Parathyroid adenoma (tissue), 2 donors: ENCODE results near the gene KCNQ1.

ENCODE experiments used
- H2AFZ ChIP-seq: fragments of 300-600 bp; sonication (generic); one replicate; pipeline ENCODE4 v1.7.0; 2017; ENCODE audit warnings: antibody characterized with exemption, mild to moderate bottlenecking
- H3K27ac ChIP-seq: fragments of 300-600 bp; sonication (generic); one replicate; pipeline ENCODE4 v1.7.0; 2017
- H3K27me3 ChIP-seq: fragments of 300-600 bp; sonication (generic); one replicate; pipeline ENCODE4 v1.7.0; 2017; ENCODE audit warnings: low read length; ENCODE audit not compliant: control insufficient read depth, insufficient read depth
- H3K36me3 ChIP-seq: fragments of 300-600 bp; sonication (generic); one replicate; pipeline ENCODE4 v1.7.0; 2017; ENCODE audit warnings: low read length; ENCODE audit not compliant: control insufficient read depth, insufficient read depth
- H3K4me1 ChIP-seq: fragments of 300-600 bp; sonication (generic); one replicate; pipeline ENCODE4 v1.7.0; 2017; ENCODE audit warnings: control low read depth
- H3K4me2 ChIP-seq: fragments of 300-600 bp; sonication (generic); one replicate; pipeline ENCODE4 v1.7.0; 2017; ENCODE audit warnings: low read length
- H3K4me3 ChIP-seq: fragments of 300-600 bp; sonication (generic); one replicate; pipeline ENCODE4 v1.7.0; 2017; ENCODE audit warnings: low read depth, low read length
- H3K79me2 ChIP-seq: fragments of 300-600 bp; sonication (generic); one replicate; pipeline ENCODE4 v1.7.0; 2017; ENCODE audit warnings: control low read depth
- H3K9ac ChIP-seq: fragments of 300-600 bp; sonication (generic); one replicate; pipeline ENCODE4 v1.7.0; 2017; ENCODE audit warnings: mild to moderate bottlenecking
- H3K9me3 ChIP-seq: fragments of 300-600 bp; sonication (generic); one replicate; pipeline ENCODE4 v1.7.0; 2017; ENCODE audit warnings: low read length; ENCODE audit not compliant: control insufficient read depth
- TF ChIP-seq, protein P1 (sequence below): fragments of 300-600 bp; sonication (generic); IDR thresholded peaks from one replicate; pipeline ENCODE4 v1.7.0; 2017; ENCODE audit warnings: antibody characterized with exemption, mild to moderate bottlenecking
- donor health status: primary hyperparathyroidism.

Gene KCNQ1

DNA sequence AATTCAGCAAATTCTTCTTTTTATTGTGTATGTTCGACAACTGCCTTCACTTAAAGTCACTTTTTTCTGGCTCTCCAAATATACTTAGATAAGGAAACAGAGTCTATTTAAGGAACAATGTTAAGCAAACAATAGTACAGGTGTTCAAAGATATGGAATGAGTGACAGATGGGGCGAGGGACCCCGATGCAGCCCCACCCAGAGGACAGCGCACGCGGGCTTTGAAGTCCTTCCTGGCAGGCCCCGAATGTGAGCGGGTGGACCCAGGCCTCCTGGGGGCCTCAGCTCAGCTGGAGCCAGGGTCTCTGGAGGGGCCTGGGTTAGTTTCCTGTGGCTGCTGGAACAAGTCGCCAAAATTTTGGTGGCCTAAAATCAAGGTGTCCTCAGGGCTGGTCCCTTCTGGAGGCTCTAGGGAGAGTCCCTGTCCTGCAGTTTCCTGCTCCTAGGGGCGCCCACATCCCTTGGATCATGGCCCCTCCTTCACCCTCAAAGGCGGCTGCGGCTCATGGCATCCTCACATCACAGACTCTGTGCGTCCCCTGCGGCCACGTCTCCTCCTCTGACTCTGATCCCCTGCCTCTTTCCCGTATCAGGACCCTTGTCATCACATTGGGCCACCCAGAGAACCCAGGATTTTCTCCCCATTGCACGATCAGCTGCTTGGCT, 295.6 kb downstream of the KCNQ1 start:
- no peaks in the 10 kb centered on the region for H3K27me3 ChIP-seq
- H3K4me2 ChIP-seq: no peak overlapping the region
- H3K9ac ChIP-seq: no peak overlapping the region
- H3K9me3 ChIP-seq: no peaks in the 10 kb centered on the region
- no peaks in the 10 kb centered on the region for H3K79me2 ChIP-seq
- TF ChIP-seq, protein P1, sequence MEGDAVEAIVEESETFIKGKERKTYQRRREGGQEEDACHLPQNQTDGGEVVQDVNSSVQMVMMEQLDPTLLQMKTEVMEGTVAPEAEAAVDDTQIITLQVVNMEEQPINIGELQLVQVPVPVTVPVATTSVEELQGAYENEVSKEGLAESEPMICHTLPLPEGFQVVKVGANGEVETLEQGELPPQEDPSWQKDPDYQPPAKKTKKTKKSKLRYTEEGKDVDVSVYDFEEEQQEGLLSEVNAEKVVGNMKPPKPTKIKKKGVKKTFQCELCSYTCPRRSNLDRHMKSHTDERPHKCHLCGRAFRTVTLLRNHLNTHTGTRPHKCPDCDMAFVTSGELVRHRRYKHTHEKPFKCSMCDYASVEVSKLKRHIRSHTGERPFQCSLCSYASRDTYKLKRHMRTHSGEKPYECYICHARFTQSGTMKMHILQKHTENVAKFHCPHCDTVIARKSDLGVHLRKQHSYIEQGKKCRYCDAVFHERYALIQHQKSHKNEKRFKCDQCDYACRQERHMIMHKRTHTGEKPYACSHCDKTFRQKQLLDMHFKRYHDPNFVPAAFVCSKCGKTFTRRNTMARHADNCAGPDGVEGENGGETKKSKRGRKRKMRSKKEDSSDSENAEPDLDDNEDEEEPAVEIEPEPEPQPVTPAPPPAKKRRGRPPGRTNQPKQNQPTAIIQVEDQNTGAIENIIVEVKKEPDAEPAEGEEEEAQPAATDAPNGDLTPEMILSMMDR: no peak
- H3K4me1 ChIP-seq: no peaks in the 10 kb centered on the region
- H3K4me3 ChIP-seq: no peak overlapping the region
- H3K36me3 ChIP-seq: no peaks in the 10 kb centered on the region
- no peak overlapping the region for H3K27ac ChIP-seq
- no peak overlapping the region for H2AFZ ChIP-seq

GRCh38 chr11:2741006-2741376, 296.2 kb downstream of the KCNQ1 start:
- Histone ChIP-seq H3K4me3 (no peak overlapping the region), H3K9ac (no peak overlapping the region), H3K4me1 (no peaks in the 10 kb centered on the region), H3K36me3 (no peaks in the 10 kb centered on the region), H2AFZ (no peak overlapping the region), H3K27ac (no peak overlapping the region), H3K79me2 (no peaks in the 10 kb centered on the region), H3K27me3 (no peaks in the 10 kb centered on the region), H3K9me3 (no peaks in the 10 kb centered on the region), H3K4me2 (no peak overlapping the region)
- TF ChIP-seq, protein P1: no peak

DNA sequence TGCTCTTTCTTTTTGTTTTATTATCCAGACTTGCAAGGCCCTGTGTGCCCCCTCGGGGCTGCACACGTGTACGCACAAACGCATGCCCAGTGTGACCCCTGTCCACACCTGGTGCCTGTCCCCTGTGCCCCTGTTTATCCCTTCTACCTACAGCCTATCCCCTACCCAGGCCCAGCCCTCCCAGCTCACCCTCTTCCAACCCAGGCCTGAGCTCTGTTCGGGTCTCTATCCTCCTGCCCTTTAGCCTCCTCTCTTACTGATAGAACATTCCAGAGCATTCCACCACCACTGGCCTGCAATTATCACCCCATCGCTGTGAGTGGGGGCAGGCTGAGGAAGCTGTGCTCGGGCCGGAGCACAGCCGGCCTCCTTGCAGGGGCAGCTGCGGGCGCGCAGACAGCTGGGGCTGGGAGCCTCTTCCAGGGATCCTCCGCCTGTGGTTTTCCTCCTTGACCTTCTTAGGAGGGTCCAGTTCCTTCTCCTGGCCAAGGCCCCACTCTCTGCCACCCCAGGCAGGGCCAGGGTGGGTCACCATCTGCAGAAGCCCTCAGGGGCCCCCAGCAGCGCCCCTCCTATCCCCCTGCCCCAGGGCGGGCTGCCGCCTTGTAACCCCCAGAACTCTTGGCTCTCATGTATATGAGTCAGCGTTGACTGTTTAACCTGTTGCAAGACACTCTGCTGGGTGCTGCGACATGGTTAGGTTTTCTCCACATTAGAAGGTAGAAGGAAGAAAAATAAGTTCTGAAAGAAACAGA, 296.7 kb downstream of the KCNQ1 start:
- H3K9ac ChIP-seq: no peak overlapping the region
- no peak overlapping the region for H2AFZ ChIP-seq
- H3K9me3 ChIP-seq: no peaks in the 10 kb centered on the region
- no peaks in the 10 kb centered on the region for H3K4me1 ChIP-seq
- H3K36me3 ChIP-seq: no peaks in the 10 kb centered on the region
- no peak overlapping the region for H3K4me2 ChIP-seq
- H3K27ac ChIP-seq: no peak overlapping the region
- H3K4me3 ChIP-seq: no peak overlapping the region
- TF ChIP-seq, protein P1: no peak
- no peaks in the 10 kb centered on the region for H3K27me3 ChIP-seq
- no peaks in the 10 kb centered on the region for H3K79me2 ChIP-seq

GRCh38 chr11:2742201-2742600, 297.4 kb downstream of the KCNQ1 start:
- Histone ChIP-seq H3K4me3 (no peak overlapping the region), H3K79me2 (no peaks in the 10 kb centered on the region), H3K27me3 (no peaks in the 10 kb centered on the region), H3K27ac (no peak overlapping the region), H3K9me3 (no peaks in the 10 kb centered on the region), H3K4me2 (no peak overlapping the region), H3K36me3 (no peaks in the 10 kb centered on the region), H3K9ac (no peak overlapping the region), H3K4me1 (no peaks in the 10 kb centered on the region), H2AFZ (no peak overlapping the region)
- TF ChIP-seq, protein P1: no peak
